GM19463 (cell line): Measurements from ENCODE around the gene ABCC5.

Experiments
- ATAC-seq: cut with Tn5 transposase; IDR thresholded peaks from one replicate; pipeline ENCODE4 v1.9.1; 2021; ENCODE audit warnings: mild to moderate bottlenecking, moderate library complexity; ENCODE audit not compliant: unreplicated experiment

ABCC5 gene

GRCh38 chr3:183981990-183982644 lies 35.6 kb downstream of the ABCC5 start:
- no peak for ATAC-seq

GRCh38 chr3:183980403-183980802 lies 37.3 kb downstream of the ABCC5 start:
- no peak for ATAC-seq

- no peak for ATAC-seq
Observed at GRCh38 chr3:183975981-183976662, 41.6 kb downstream of the ABCC5 start.

GRCh38 chr3:183968666-183969245 lies 48.9 kb downstream of the ABCC5 start:
- no peak for ATAC-seq

- no peak for ATAC-seq
Observed at GRCh38 chr3:183967693-183968092, 50.0 kb downstream of the ABCC5 start.

GRCh38 chr3:183966361-183966791 lies 51.3 kb downstream of the ABCC5 start:
- ATAC-seq: no peak

- ATAC-seq: no peak
Observed at GRCh38 chr3:183962807-183963206, 54.9 kb downstream of the ABCC5 start.

- no peak for ATAC-seq
Observed at GRCh38 chr3:183959214-183959613, 58.5 kb downstream of the ABCC5 start.

GRCh38 chr3:183958775-183959174 lies 58.9 kb downstream of the ABCC5 start:
- no peak for ATAC-seq

GRCh38 chr3:183958226-183958625 lies 59.5 kb downstream of the ABCC5 start:
- ATAC-seq: no peak

GRCh38 chr3:183954875-183955274 lies 62.8 kb downstream of the ABCC5 start:
- ATAC-seq: no peak

- ATAC-seq: no peak
Observed at GRCh38 chr3:183953471-183954070, 64.1 kb downstream of the ABCC5 start.

- ATAC-seq: no peak
Observed at GRCh38 chr3:183951459-183951858, 66.2 kb downstream of the ABCC5 start.

GRCh38 chr3:183949690-183950089 lies 68.0 kb downstream of the ABCC5 start:
- ATAC-seq: no peak

- ATAC-seq: no peak
Observed at GRCh38 chr3:183946037-183946436, 71.6 kb downstream of the ABCC5 start.

- no peak for ATAC-seq
Observed at GRCh38 chr3:183944775-183945174, 72.9 kb downstream of the ABCC5 start.

- ATAC-seq: no peak
Observed at GRCh38 chr3:183943739-183944138, 73.9 kb downstream of the ABCC5 start.

- no peak for ATAC-seq
Observed at GRCh38 chr3:183941216-183941615, 76.5 kb downstream of the ABCC5 start.

- peak; percentile 45 for ATAC-seq
Observed at GRCh38 chr3:183937601-183938286, 79.9 kb downstream of the ABCC5 start.

- ATAC-seq: no peak
Observed at GRCh38 chr3:183933160-183933559, 84.5 kb downstream of the ABCC5 start.

- no peak for ATAC-seq
Observed at GRCh38 chr3:183931881-183932280, 85.8 kb downstream of the ABCC5 start.
